NCI-H1417 treated with DMSO at 0.1 percent for 48 hours (cell line): ENCODE measurements around the gene CYFIP1.

Experiments used
- DNase-seq: peaks from one replicate; lab custom pipeline; 2025; lab: John Stamatoyannopoulos, UW

The CYFIP1 gene

DNA sequence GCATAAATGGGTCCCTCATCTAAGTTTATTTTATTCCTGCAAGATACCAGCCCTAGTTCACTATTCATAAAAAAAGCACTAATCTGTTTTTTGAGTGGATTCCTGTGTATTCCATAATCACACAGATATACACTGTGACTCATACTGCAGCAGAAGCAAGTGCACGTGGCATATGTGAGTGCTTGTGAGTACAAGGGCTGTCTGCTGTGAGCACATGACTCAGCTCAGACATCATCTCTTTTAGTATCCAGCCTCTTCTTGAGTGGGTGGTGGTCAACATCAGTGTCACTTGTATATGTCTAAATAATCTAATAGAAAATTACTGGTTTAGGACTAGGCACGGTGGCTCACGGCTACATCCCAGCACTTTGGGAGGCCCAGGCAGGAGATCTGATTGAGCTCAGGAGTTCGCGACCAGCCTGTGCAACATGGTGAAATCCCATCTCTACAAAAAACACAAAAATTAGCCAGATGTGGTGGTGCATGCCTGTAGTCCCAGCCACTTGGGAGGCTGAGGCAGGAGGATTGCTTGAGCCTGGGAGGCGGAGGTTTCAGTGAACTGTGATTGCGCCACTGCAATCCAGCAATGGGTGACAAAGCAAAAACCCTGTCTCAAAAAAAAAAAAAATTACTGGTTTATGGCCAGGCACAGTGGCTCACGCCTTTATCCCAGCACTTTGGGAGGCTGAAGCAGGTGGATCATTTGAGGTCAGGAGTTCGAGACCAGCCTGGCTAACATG is 91.9 kb downstream of the CYFIP1 start:
- DNase-seq = no peak

GRCh38 chr15:22887157-22887951 is 92.8 kb downstream of the CYFIP1 start:
- no peak for DNase-seq

DNA sequence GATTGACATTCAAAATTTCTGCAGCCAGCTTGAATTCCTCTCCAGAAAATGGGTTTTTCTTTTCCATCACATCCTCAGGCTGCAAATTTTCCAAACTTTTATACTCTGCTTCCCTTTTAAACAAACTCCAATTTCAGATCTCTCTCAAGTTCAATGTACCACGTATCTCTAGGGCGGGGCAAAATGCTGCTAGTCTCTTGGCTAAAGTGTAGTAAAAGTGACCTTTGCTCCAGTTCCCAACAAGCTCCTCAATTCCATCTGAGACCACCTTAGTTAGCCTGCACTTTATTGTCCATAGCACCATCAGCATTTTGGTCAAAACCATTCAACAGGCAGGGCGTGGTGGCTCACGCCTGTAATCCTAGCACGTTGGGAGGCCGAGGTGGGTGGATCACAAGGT is 95.0 kb downstream of the CYFIP1 start:
- DNase-seq = no peak

GRCh38 chr15:22884344-22884743 is 95.8 kb downstream of the CYFIP1 start:
- DNase-seq = no peak

DNA sequence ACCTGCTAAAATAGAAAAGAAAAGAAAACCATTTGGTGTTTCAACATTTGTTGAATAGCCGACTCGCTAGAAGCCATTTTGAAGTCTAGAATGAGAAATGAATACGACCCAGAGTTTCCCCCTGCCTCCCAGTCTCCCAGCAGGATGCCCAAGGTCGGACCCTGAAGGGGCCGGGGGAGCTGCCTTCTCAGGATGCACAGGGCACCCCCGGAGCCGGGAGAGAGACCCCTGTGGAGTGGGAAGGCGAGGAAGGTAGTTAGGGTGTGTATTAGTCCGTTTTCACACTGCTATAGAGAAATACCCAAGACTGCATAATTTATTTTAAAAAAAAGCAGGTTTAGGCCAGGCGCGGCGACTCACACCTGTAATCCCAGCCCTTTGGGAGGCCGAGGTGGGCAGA is 97.0 kb downstream of the CYFIP1 start:
- DNase-seq = no peak

- no peak for DNase-seq
These were observed 98.3 kb downstream of the CYFIP1 start for GRCh38 chr15:22881739-22882440.

GRCh38 chr15:22880981-22881738 is 99.0 kb downstream of the CYFIP1 start:
- DNase-seq = no peak

DNA sequence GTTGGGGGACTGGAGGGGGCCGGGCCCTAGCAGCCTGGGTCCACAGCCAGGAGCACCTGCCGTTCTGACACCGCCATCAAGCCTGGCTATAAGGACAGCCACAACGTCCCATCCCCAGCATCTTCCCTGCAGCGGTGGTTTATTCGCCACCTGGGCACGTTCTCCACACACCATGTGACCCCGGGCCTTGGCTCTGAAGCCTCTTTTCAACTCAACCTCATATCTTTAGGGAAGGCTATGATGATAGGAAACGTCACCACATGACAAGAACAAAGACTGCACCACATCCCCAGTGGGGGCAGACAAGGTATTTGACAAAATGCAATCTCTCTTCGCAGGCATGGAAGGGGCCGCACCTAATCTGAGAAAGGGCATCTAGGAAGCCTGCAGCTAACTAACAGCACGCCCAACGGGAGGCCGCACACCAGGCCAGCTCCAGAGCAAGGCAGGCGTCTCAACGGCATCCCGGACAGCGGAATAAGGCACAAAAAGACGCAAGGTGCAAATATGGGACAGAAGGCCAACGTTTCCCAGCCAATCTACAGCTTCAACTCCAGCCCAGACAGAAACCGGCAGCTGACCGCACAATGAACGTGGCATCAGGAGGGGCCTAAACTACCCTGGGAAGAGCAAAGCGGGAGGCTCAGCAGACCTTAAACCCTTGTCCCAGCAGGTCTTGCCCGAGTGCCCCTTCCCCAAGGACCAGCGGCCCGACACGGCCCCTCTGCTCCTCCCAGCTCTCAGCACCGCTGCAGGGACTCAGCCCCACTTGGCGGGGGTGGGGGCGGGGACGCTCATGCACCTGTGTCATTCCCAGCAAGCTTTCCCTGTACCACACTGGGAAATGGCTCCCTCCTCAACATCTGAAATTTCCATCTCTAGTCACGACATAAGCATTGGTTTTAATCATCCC is 99.8 kb downstream of the CYFIP1 start:
- DNase-seq = no peak

DNA sequence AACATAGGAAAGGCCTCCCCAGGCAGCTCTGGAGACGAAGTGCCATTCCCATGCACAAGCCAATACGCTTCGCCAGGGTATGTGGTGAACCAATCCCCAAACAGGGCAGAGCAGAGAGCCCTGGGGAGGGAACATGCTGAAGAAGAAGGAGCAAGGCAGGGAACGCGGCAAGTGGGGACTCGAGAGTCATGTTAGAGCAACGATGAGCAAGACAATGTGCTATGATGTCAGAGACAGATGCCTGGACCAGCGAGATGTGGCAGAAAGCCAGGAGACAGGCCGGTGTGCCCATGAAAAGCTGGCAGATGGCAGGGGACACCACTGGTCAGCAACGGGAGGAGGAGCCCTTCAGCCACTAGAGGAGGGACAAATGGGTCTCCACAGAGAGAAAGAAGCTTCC is 102.1 kb downstream of the CYFIP1 start:
- DNase-seq = no peak

DNA sequence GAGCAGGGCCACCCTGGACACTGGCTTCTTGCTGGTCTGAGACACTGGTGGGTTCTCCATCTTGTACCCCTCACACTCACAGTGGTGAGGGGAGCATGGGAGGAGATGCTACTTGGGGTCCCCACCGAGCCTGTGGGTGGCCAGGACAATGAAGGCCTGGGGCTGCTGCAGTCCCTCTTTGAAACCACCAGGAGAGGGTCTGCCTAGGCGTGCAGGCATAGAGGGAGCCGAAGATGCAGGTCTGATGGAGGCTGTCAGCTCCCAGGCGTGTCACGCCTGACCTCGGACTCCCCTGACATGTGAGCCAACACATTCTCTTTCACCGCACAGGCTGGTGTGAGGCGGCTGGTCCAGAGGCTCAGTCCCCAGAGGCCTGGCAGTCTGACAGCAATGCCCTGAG is 102.6 kb downstream of the CYFIP1 start:
- DNase-seq = no peak

DNA sequence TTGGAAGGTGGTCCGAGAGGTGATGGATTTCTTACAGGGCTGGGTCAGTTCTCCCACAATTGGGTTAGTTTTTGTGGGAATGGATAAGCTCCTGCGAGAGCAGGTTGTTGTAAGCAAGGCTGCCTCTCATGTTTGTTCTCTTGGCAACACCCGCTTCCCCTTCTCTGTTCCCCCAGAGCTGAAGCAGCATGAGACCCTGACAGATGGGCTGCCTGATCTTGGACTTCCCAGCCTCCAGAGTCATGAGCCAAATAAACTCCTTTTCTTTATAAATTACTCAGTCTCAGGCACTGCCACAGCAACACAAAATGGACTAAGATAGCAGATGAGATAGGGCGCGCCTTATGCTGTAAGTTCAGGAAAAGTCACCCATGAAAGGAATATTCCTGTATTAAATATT is 103.1 kb downstream of the CYFIP1 start:
- DNase-seq = no peak

DNA sequence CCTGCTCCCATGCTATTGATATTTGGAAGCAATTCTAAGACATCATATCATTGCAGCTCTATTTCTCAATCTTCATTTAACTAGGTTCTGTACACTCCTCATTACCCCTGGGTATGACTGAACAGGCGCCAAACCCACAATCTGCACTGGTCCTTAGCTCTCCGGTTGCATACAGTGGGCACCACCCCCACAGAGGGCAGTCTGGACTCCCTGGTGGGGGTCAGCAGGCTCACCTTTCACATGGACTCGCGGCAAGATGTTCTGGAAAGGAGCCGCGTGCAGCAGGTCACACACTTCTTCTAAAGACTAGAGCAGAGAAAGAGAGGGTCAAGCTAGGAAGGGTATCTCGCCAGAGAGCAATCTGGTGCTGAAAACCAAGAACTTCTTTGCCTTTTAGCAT is 105.2 kb downstream of the CYFIP1 start:
- no peak for DNase-seq

DNA sequence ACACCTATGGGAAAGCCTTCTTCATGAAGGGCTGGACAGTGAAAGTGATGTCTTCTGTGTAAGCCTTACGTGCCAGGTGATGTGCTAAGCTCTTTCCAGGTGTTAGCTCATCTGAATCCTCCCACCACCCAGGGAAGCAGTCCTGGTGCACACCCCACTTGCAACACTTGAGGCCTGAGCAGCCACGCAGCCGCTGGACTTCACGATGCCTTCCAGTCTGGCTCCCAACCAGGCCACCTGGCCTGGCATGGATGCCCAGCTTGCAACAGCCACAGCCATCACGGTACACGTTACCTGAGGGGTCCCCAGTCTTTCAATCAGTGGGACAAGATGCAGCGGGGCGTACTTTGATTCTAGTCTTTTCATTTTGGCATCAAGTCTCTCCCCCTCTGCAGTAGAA is 105.9 kb downstream of the CYFIP1 start:
- DNase-seq = no peak

- no peak for DNase-seq
These were observed 106.3 kb downstream of the CYFIP1 start for GRCh38 chr15:22873841-22874240.

GRCh38 chr15:22872936-22873701 is 107.0 kb downstream of the CYFIP1 start:
- no peak for DNase-seq

- DNase-seq = no peak
These were observed 108.6 kb downstream of the CYFIP1 start for GRCh38 chr15:22871481-22872086.

- DNase-seq = no peak
These were observed 109.3 kb downstream of the CYFIP1 start for GRCh38 chr15:22870865-22871264.

- DNase-seq = no peak
These were observed 110.3 kb downstream of the CYFIP1 start for GRCh38 chr15:22869856-22870255.

DNA sequence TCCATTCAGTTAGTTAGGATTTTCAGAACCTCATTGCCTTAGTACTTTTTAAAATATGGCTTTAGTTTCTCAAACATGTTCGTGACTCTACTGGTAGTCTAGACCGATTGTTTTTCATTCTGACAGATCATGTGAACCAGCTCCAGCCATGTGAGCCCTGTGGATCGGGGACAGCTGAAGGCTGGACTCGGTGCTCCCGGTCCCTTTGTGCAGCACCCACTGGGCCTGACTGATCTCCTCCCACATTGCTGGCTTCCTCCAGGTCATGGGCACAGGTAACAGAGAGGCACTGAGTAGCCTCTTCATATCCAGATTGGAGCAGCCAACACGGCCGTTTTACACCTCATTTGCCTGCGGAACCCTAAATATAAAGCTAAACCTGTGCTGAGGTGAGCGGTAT is 111.2 kb downstream of the CYFIP1 start:
- DNase-seq = no peak

DNA sequence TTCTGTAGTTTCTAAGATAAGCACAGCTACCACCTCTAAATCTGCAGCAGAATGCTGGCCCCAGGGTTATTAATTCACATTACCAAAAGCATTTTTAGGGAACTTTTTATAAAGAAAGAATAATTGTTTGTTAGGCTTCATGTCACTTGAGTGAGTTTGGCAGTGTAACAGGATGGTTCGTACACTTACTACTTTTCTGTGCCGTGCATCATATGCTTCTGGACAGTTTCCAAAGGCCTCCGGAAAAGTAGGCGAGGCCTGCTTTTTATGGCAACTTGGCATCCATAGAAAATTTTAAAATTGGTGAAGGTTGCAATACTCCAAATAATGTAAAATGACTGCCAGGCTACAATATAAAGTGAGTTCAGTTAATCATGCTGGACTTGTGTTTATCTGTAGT is 111.7 kb downstream of the CYFIP1 start:
- no peak for DNase-seq
